C4-2B (cell line): ENCODE measurements around the gene CARMIL1.
"Not testable (repeated sequence)": the region's sequence is repeated elsewhere in the genome, so short reads cannot be mapped to it uniquely, and the experiment has no call there.

Experiments
- H3K27ac ChIP-seq: fragments of 450-650 bp; 2 replicates; pipeline ENCODE4 v1.5.1; 2017
- ZFX ChIP-seq: fragments of 450-650 bp; IDR thresholded peaks from 2 replicates; pipeline ENCODE4 v1.6.1; 2017
- TF ChIP-seq, protein P1 (sequence below): fragments of 450-650 bp; conservative IDR thresholded peaks from 2 replicates; pipeline ENCODE4 v1.5.1; 2017; ENCODE audit warnings: mild to moderate bottlenecking

Gene CARMIL1

GRCh38 chr6:25297823-25298522 lies 18.8 kb downstream of the CARMIL1 start:
- H3K27ac ChIP-seq = no peak overlapping the region
- TF ChIP-seq ZFX = no peak
- TF ChIP-seq, protein P1, sequence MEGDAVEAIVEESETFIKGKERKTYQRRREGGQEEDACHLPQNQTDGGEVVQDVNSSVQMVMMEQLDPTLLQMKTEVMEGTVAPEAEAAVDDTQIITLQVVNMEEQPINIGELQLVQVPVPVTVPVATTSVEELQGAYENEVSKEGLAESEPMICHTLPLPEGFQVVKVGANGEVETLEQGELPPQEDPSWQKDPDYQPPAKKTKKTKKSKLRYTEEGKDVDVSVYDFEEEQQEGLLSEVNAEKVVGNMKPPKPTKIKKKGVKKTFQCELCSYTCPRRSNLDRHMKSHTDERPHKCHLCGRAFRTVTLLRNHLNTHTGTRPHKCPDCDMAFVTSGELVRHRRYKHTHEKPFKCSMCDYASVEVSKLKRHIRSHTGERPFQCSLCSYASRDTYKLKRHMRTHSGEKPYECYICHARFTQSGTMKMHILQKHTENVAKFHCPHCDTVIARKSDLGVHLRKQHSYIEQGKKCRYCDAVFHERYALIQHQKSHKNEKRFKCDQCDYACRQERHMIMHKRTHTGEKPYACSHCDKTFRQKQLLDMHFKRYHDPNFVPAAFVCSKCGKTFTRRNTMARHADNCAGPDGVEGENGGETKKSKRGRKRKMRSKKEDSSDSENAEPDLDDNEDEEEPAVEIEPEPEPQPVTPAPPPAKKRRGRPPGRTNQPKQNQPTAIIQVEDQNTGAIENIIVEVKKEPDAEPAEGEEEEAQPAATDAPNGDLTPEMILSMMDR = no peak

GRCh38 chr6:25298523-25298865 lies 19.3 kb downstream of the CARMIL1 start:
- H3K27ac ChIP-seq = not testable (repeated sequence)

GRCh38 chr6:25301362-25301761 lies 22.2 kb downstream of the CARMIL1 start:
- no peak for TF ChIP-seq ZFX
- TF ChIP-seq, protein P1 = no peak

GRCh38 chr6:25302151-25302550 lies 23.0 kb downstream of the CARMIL1 start:
- no peak overlapping the region for H3K27ac ChIP-seq
- TF ChIP-seq, protein P1 = no peak
- TF ChIP-seq ZFX = no peak

More at GRCh38 chr6:25301362-25301761, 22.2 kb downstream of the CARMIL1 start:
- H3K27ac ChIP-seq = no peak overlapping the region

GRCh38 chr6:25302677-25303128 lies 23.5 kb downstream of the CARMIL1 start:
- H3K27ac ChIP-seq = no peak overlapping the region
- TF ChIP-seq, protein P1 = no peak
- TF ChIP-seq ZFX = no peak

DNA sequence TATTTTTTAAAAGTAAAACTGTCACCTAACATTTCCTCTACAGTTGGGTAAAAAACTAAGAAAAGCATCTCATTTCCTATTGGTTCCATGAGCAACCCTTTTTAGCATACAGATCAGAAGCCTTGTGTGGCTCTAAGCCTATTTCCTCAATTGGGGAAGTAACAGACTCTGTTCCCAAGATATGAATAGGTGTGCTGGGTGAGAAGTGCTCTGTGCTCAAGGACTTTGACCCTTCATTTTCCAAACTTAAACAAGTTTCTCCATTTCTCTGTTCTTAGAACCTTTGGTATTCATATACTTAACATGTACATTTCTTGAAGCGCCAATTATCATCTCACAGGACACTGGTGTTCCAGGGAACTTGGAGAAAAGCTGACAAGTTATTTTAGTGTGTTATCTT lies 24.1 kb downstream of the CARMIL1 start:
- H3K27ac ChIP-seq = no peak overlapping the region
- TF ChIP-seq, protein P1 = no peak
- TF ChIP-seq ZFX = no peak

GRCh38 chr6:25306379-25306778 lies 27.2 kb downstream of the CARMIL1 start:
- no peak for TF ChIP-seq ZFX
- TF ChIP-seq, protein P1 = no peak
- H3K27ac ChIP-seq = no peak overlapping the region

- H3K27ac ChIP-seq = no peak overlapping the region
- TF ChIP-seq, protein P1 = no peak
- TF ChIP-seq ZFX = no peak
Measured at GRCh38 chr6:25307805-25308494, 28.8 kb downstream of the CARMIL1 start.
